Glutamatergic neuron (in vitro differentiated cells): ENCODE measurements around the gene RPS27. TPM values are rescaled to one million over a fixed set of nuclear protein-coding genes. Genes with fewer than 3 reads are reported as not detected.

Experiments
- DNase-seq: peaks from one replicate; pipeline ENCODE4 v3.0.0; 2022
- H3K27ac Mint-ChIP-seq: one replicate; pipeline ENCODE4 v1.8.0; 2020; ENCODE audit warnings: mild to moderate bottlenecking, mixed read lengths, inconsistent platforms; ENCODE audit not compliant: unreplicated experiment
- H3K27me3 Mint-ChIP-seq: one replicate; pipeline ENCODE4 v1.8.0; 2020; ENCODE audit warnings: mild to moderate bottlenecking, moderate library complexity, mixed read lengths, inconsistent platforms; ENCODE audit not compliant: unreplicated experiment
- H3K36me3 Mint-ChIP-seq: one replicate; pipeline ENCODE4 v1.8.0; 2020; ENCODE audit warnings: mild to moderate bottlenecking, mixed read lengths, inconsistent platforms; ENCODE audit not compliant: unreplicated experiment
- H3K4me1 Mint-ChIP-seq: one replicate; pipeline ENCODE4 v1.8.0; 2020; ENCODE audit warnings: mild to moderate bottlenecking, low read depth, mixed read lengths, inconsistent platforms; ENCODE audit not compliant: unreplicated experiment
- H3K4me3 Mint-ChIP-seq: one replicate; pipeline ENCODE4 v1.8.0; 2020; ENCODE audit warnings: mild to moderate bottlenecking, mixed read lengths, inconsistent platforms; ENCODE audit not compliant: unreplicated experiment
- H3K9me3 Mint-ChIP-seq: one replicate; pipeline ENCODE4 v1.8.0; 2020; ENCODE audit warnings: mild to moderate bottlenecking, moderate library complexity, mixed read lengths, inconsistent platforms; ENCODE audit not compliant: unreplicated experiment
- CTCF ChIP-seq: fragments of 200-600 bp; sonication (generic); IDR thresholded peaks from one replicate; pipeline ENCODE4 v1.5.0; 2021; ENCODE audit not compliant: partially characterized antibody, unreplicated experiment
- total RNA-seq: library from RNA; stranded (reverse); fragmentation: NEBNext Ultra II Directional; extraction: Animal tissue kit (Norgen Biotek cat#: 25700); gene quantifications from one replicate; pipeline ENCODE4 v1.2.1, GENCODE V29; 2021; ENCODE audit not compliant: unreplicated experiment

RPS27 gene
- total RNA-seq, 1 donor from 2014 or later = 881 TPM

GRCh38 chr1:153957744-153958110, 32.8 kb upstream of the RPS27 start:
- Mint-ChIP-seq H3K27me3 (peaks cover 14% of the 10 kb centered on the region), H3K4me1 (peaks cover 37% of the 10 kb centered on the region), H3K9me3 (peaks cover 9% of the 10 kb centered on the region), H3K4me3 (peak overlapping the region; percentile 93), H3K36me3 (no peaks in the 10 kb centered on the region), H3K27ac (peak overlapping the region; percentile 94)
- TF ChIP-seq CTCF = no peak
- no peak for DNase-seq

GRCh38 chr1:153958111-153958960, 32.2 kb upstream of the RPS27 start, which contains the start of gene CRTC2:
Gene CRTC2 (minus strand): TSS chr1:153958612. CDS start chr1:153958497, 115 bp downstream.
- H3K27ac Mint-ChIP-seq = peak within 1 kb of the TSS; percentile 94
- TF ChIP-seq CTCF = no peak
- peaks cover 9% of the 10 kb centered on the region for H3K9me3 Mint-ChIP-seq
- H3K36me3 Mint-ChIP-seq = no peaks in the 10 kb centered on the region
- peak within 1 kb of the TSS; percentile 93 for H3K4me3 Mint-ChIP-seq
- H3K27me3 Mint-ChIP-seq = peaks cover 16% of the 10 kb centered on the region
- DNase-seq = peak; percentile 99
- H3K4me1 Mint-ChIP-seq = peaks cover 36% of the 10 kb centered on the region

GRCh38 chr1:153958961-153959260, 31.7 kb upstream of the RPS27 start:
- peaks cover 19% of the 10 kb centered on the region for H3K27me3 Mint-ChIP-seq
- peaks cover 13% of the 10 kb centered on the region for H3K9me3 Mint-ChIP-seq
- H3K27ac Mint-ChIP-seq = peak overlapping the region; percentile 72
- H3K4me1 Mint-ChIP-seq = peaks cover 34% of the 10 kb centered on the region
- peak overlapping the region; percentile 93 for H3K4me3 Mint-ChIP-seq
- TF ChIP-seq CTCF = no peak
- H3K36me3 Mint-ChIP-seq = no peaks in the 10 kb centered on the region
- no peak for DNase-seq

- peaks cover 19% of the 10 kb centered on the region for H3K27me3 Mint-ChIP-seq
- H3K9me3 Mint-ChIP-seq = peaks cover 11% of the 10 kb centered on the region
- H3K36me3 Mint-ChIP-seq = no peaks in the 10 kb centered on the region
- TF ChIP-seq CTCF = no peak
- H3K4me3 Mint-ChIP-seq = no peak overlapping the region
- peak overlapping the region; percentile 72 for H3K27ac Mint-ChIP-seq
- peaks cover 28% of the 10 kb centered on the region for H3K4me1 Mint-ChIP-seq
- no peak for DNase-seq
Observed at GRCh38 chr1:153959454-153959853, 31.1 kb upstream of the RPS27 start.

GRCh38 chr1:153960206-153960605, 30.4 kb upstream of the RPS27 start:
- TF ChIP-seq CTCF = no peak
- peaks cover 19% of the 10 kb centered on the region for H3K27me3 Mint-ChIP-seq
- H3K4me3 Mint-ChIP-seq = no peak overlapping the region
- H3K4me1 Mint-ChIP-seq = peaks cover 28% of the 10 kb centered on the region
- DNase-seq = no peak
- no peaks in the 10 kb centered on the region for H3K36me3 Mint-ChIP-seq
- peaks cover 11% of the 10 kb centered on the region for H3K9me3 Mint-ChIP-seq
- H3K27ac Mint-ChIP-seq = peak overlapping the region; percentile 52
